Chondrocyte (in vitro differentiated cells): ENCODE results near the gene JMJD6. TPM values are rescaled to one million over a fixed set of nuclear protein-coding genes. Genes with fewer than 3 reads are reported as not detected.
A peak's percentile ranks its signal among the peaks of the same experiment; 100 is the strongest.

Experiments
- DNase-seq: peaks from one replicate; pipeline ENCODE4 v3.0.0; 2021; ENCODE audit warnings: mixed read lengths, low spot score
- H3K27ac Mint-ChIP-seq: one replicate; pipeline ENCODE4 v1.8.0; 2021; ENCODE audit warnings: mild to moderate bottlenecking, moderate library complexity, mixed read lengths; ENCODE audit not compliant: unreplicated experiment
- H3K27me3 Mint-ChIP-seq: 2 replicates; pipeline ENCODE4 v1.8.0; 2021; ENCODE audit warnings: low read depth, mixed read lengths
- H3K36me3 Mint-ChIP-seq: 2 replicates; pipeline ENCODE4 v1.8.0; 2021; ENCODE audit warnings: low read depth, mixed read lengths
- H3K4me1 Mint-ChIP-seq: 2 replicates; pipeline ENCODE4 v1.8.0; 2021; ENCODE audit warnings: low read depth, mild to moderate bottlenecking, mixed read lengths
- H3K4me3 Mint-ChIP-seq: one replicate; pipeline ENCODE4 v1.8.0; 2021; ENCODE audit warnings: mild to moderate bottlenecking, moderate library complexity, mixed read lengths; ENCODE audit not compliant: unreplicated experiment
- H3K9me3 Mint-ChIP-seq: 2 replicates; pipeline ENCODE4 v1.8.0; 2021; ENCODE audit warnings: low read depth, mixed read lengths
- CTCF ChIP-seq: fragments of 200-600 bp; sonication (generic); IDR thresholded peaks from 2 replicates; pipeline ENCODE4 v1.5.0; 2021; ENCODE audit warnings: antibody characterized with exemption, mild to moderate bottlenecking, moderate library complexity
- total RNA-seq: library from RNA; stranded (reverse); gene quantifications from 3 replicates; pipeline ENCODE4 v1.2.1, GENCODE V29; 2021

Gene JMJD6
- total RNA-seq, 1 donor from 2014 or later, result 27.2 TPM

- Mint-ChIP-seq H3K36me3 (peaks cover 47% of the 10 kb centered on the region), H3K27ac (peak overlapping the region; percentile 90), H3K27me3 (no peaks in the 10 kb centered on the region), H3K9me3 (no peaks in the 10 kb centered on the region), H3K4me1 (peaks cover 34% of the 10 kb centered on the region), H3K4me3 (peak overlapping the region; percentile 1)
- DNase-seq, result no peak
- no peak for TF ChIP-seq CTCF
Observed at GRCh38 chr17:76716839-76717215, 9.6 kb downstream of the JMJD6 start.

- no peak for TF ChIP-seq CTCF
- Mint-ChIP-seq H3K27ac (peak overlapping the region; percentile 90), H3K36me3 (peaks cover 42% of the 10 kb centered on the region), H3K9me3 (no peaks in the 10 kb centered on the region), H3K4me3 (peak overlapping the region; percentile 1), H3K27me3 (no peaks in the 10 kb centered on the region), H3K4me1 (peaks cover 33% of the 10 kb centered on the region)
- DNase-seq, result no peak
Observed at GRCh38 chr17:76716146-76716838, 10.1 kb downstream of the JMJD6 start.

- TF ChIP-seq CTCF, result no peak
- Mint-ChIP-seq H3K27ac (peak overlapping the region; percentile 90), H3K36me3 (peaks cover 35% of the 10 kb centered on the region), H3K4me1 (peaks cover 35% of the 10 kb centered on the region), H3K27me3 (no peaks in the 10 kb centered on the region), H3K9me3 (no peaks in the 10 kb centered on the region), H3K4me3 (no peak overlapping the region)
- DNase-seq, result no peak
Observed at GRCh38 chr17:76715496-76715830, 10.9 kb downstream of the JMJD6 start.

- Mint-ChIP-seq H3K27ac (peak overlapping the region; percentile 65), H3K4me1 (peaks cover 36% of the 10 kb centered on the region), H3K36me3 (peaks cover 32% of the 10 kb centered on the region), H3K4me3 (no peak overlapping the region), H3K9me3 (no peaks in the 10 kb centered on the region), H3K27me3 (no peaks in the 10 kb centered on the region)
- no peak for DNase-seq
- TF ChIP-seq CTCF, result peak; percentile 93
Observed at GRCh38 chr17:76714822-76715495, 11.4 kb downstream of the JMJD6 start.

GRCh38 chr17:76714336-76714735 is 12.1 kb downstream of the JMJD6 start:
- Mint-ChIP-seq H3K36me3 (peaks cover 27% of the 10 kb centered on the region), H3K27ac (no peak overlapping the region), H3K9me3 (no peaks in the 10 kb centered on the region), H3K27me3 (no peaks in the 10 kb centered on the region), H3K4me1 (peaks cover 42% of the 10 kb centered on the region), H3K4me3 (no peak overlapping the region)
- no peak for DNase-seq
- no peak for TF ChIP-seq CTCF
